SJSA1 (cell line): ENCODE data around the gene FAM174C. TPM values are rescaled to one million over a fixed set of nuclear protein-coding genes. Genes with fewer than 3 reads are reported as not detected.

Source experiments
- DNase-seq, 2 experiments: peaks; one replicate each; pipeline ENCODE4 v3.0.0-alpha.2; 2015 to 2020; ENCODE audit warnings: low spot score in 2 of 2, low read depth in 1 of 2
- H3K27ac ChIP-seq: fragments of 250-450 bp; sonication (Bioruptor Pico); 2 replicates; pipeline ENCODE4 v1.5.1; 2020; ENCODE audit warnings: mild to moderate bottlenecking, moderate library complexity
- H3K27me3 ChIP-seq: fragments of 250-450 bp; sonication (Bioruptor Pico); replicated peaks from 2 replicates; pipeline ENCODE4 v1.5.1; 2020; ENCODE audit warnings: mild to moderate bottlenecking, moderate library complexity
- H3K36me3 ChIP-seq: fragments of 250-450 bp; sonication (Bioruptor Pico); 2 replicates; pipeline ENCODE4 v1.5.1; 2020; ENCODE audit warnings: mild to moderate bottlenecking
- H3K4me1 ChIP-seq: fragments of 250-450 bp; sonication (Bioruptor Pico); replicated peaks from 2 replicates; pipeline ENCODE4 v1.6.1; 2021; ENCODE audit warnings: mild to moderate bottlenecking
- H3K4me3 ChIP-seq: fragments of 250-450 bp; sonication (Bioruptor Pico); 2 replicates; pipeline ENCODE4 v1.5.1; 2020; ENCODE audit warnings: mild to moderate bottlenecking
- H3K9me3 ChIP-seq: fragments of 250-450 bp; sonication (Bioruptor Pico); replicated peaks from 2 replicates; pipeline ENCODE4 v1.5.1; 2020; ENCODE audit warnings: mild to moderate bottlenecking
- total RNA-seq: library from RNA; depleted of rRNA; stranded (reverse); fragments of >200 nt; shearing (Covaris generic); gene quantifications from 2 replicates; pipeline ENCODE4 v1.2.3, GENCODE V29; 2014; rRNA removed

The FAM174C gene
- total RNA-seq, 1 experiment from 2014 or later, result 32.2 TPM

GRCh38 chr19:1327125-1327524, 51.8 kb downstream of the FAM174C start:
- Histone ChIP-seq H3K9me3 (no peaks in the 10 kb centered on the region), H3K36me3 (no peaks in the 10 kb centered on the region), H3K27me3 (peaks cover 15% of the 10 kb centered on the region), H3K4me1 (peaks cover 10% of the 10 kb centered on the region), H3K4me3 (no peak overlapping the region), H3K27ac (no peak overlapping the region)
- no peak for DNase-seq

Other genes with a start within 250 kb of the FAM174C start
- gene CNN2, start 248.9 kb upstream of the FAM174C start, total RNA-seq, result 403 and 441 TPM in 2 replicates
- 0.82 and 3.9 TPM in 2 replicates for gene ABCA7, start 235.4 kb upstream of the FAM174C start, total RNA-seq
- 0.03 TPM in 1 of 2 replicates, not detected in the other for gene ARHGAP45, start 208.4 kb upstream of the FAM174C start, total RNA-seq
- gene POLR2E, start 180.2 kb upstream of the FAM174C start, total RNA-seq, result 143 and 173 TPM in 2 replicates
- 387 and 449 TPM in 2 replicates for gene GPX4, start 171.5 kb upstream of the FAM174C start, total RNA-seq
- gene SBNO2, start 101.3 kb upstream of the FAM174C start, total RNA-seq, result 24.8 and 26.2 TPM in 2 replicates
- 61.6 and 70.1 TPM in 2 replicates for gene STK11, start 69.8 kb upstream of the FAM174C start, total RNA-seq
- 0.50 and 1.6 TPM in 2 replicates for gene CBARP, start 37.5 kb upstream of the FAM174C start, total RNA-seq
- gene ATP5F1D, start 33.8 kb upstream of the FAM174C start, total RNA-seq, result 42.4 and 68.8 TPM in 2 replicates
- gene MIDN, start 26.9 kb upstream of the FAM174C start, total RNA-seq, result 3.7 and 7.2 TPM in 2 replicates
- gene CIRBP, start 6.2 kb upstream of the FAM174C start, total RNA-seq, result 314 and 318 TPM in 2 replicates
- gene EFNA2, start 10.3 kb downstream of the FAM174C start, total RNA-seq, result not detected in 2 replicates
- 83.4 and 112 TPM in 2 replicates for gene NDUFS7, start 108.4 kb downstream of the FAM174C start, total RNA-seq
- gene GAMT, start 126.0 kb downstream of the FAM174C start, total RNA-seq, result 28.6 and 35.8 TPM in 2 replicates
- 92.9 and 131 TPM in 2 replicates for gene DAZAP1, start 132.1 kb downstream of the FAM174C start, total RNA-seq
- 1,442 and 2,183 TPM in 2 replicates for gene RPS15, start 162.9 kb downstream of the FAM174C start, total RNA-seq
- 0.25 TPM in 1 of 2 replicates, not detected in the other for gene APC2, start 174.6 kb downstream of the FAM174C start, total RNA-seq
- 29.3 and 34.2 TPM in 2 replicates for gene C19orf25, start 203.7 kb downstream of the FAM174C start, total RNA-seq
- gene PCSK4, start 214.8 kb downstream of the FAM174C start, total RNA-seq, result 0.34 TPM in 1 of 2 replicates, not detected in the other
- gene REEP6, start 215.7 kb downstream of the FAM174C start, total RNA-seq, result 0.92 TPM in 1 of 2 replicates, not detected in the other
- 2.6 and 4.0 TPM in 2 replicates for gene ADAMTSL5, start 237.5 kb downstream of the FAM174C start, total RNA-seq
- gene PLK5, start 248.5 kb downstream of the FAM174C start, total RNA-seq, result not detected in 2 replicates